Hepatocyte (in vitro differentiated cells): ENCODE data around the gene L1TD1. TPM values are rescaled to one million over a fixed set of nuclear protein-coding genes. Genes with fewer than 3 reads are reported as not detected.

Experiments used
- DNase-seq: peaks from one replicate; pipeline ENCODE4 v3.0.0-alpha.2; 2016; ENCODE audit warnings: low spot score
- H2AFZ ChIP-seq: fragments of 200-600 bp; sonication (generic); 2 replicates; pipeline ENCODE4 v1.6.0; 2016; ENCODE audit warnings: antibody characterized with exemption, mild to moderate bottlenecking
- H3K27ac ChIP-seq: fragments of 200-600 bp; sonication (generic); 2 replicates; pipeline ENCODE4 v1.5.1; 2016; ENCODE audit warnings: mild to moderate bottlenecking
- H3K27me3 ChIP-seq: fragments of 200-600 bp; sonication (generic); 2 replicates; pipeline ENCODE4 v1.6.1; 2016
- H3K36me3 ChIP-seq: fragments of 200-600 bp; sonication (generic); replicated peaks from 2 replicates; pipeline ENCODE4 v1.5.1; 2016; ENCODE audit warnings: low read depth; ENCODE audit not compliant: insufficient read depth
- H3K4me1 ChIP-seq: fragments of 200-600 bp; sonication (generic); 2 replicates; pipeline ENCODE4 v1.5.1; 2016; ENCODE audit warnings: mild to moderate bottlenecking, moderate library complexity; ENCODE audit not compliant: insufficient read depth
- H3K4me2 ChIP-seq: fragments of 200-600 bp; sonication (generic); 2 replicates; pipeline ENCODE4 v1.6.0; 2016
- H3K4me3 ChIP-seq: fragments of 200-600 bp; sonication (generic); 2 replicates; pipeline ENCODE4 v1.5.1; 2016; ENCODE audit warnings: mild to moderate bottlenecking
- H3K79me2 ChIP-seq: fragments of 200-600 bp; sonication (generic); 2 replicates; pipeline ENCODE4 v1.6.0; 2017; ENCODE audit warnings: mild to moderate bottlenecking
- H3K9me2 ChIP-seq: fragments of 200-600 bp; sonication (generic); replicated peaks from 2 replicates; pipeline ENCODE4 v1.6.0; 2017; ENCODE audit warnings: mild to moderate bottlenecking; ENCODE audit not compliant: insufficient read depth
- H3K9me3 ChIP-seq: fragments of 200-600 bp; sonication (generic); 2 replicates; pipeline ENCODE4 v1.5.1; 2016; ENCODE audit warnings: low read depth, mild to moderate bottlenecking
- H4K20me1 ChIP-seq: fragments of 200-600 bp; sonication (generic); 2 replicates; pipeline ENCODE4 v1.6.0; 2016; ENCODE audit warnings: mild to moderate bottlenecking; ENCODE audit not compliant: insufficient read depth, poor library complexity, severe bottlenecking
- CTCF ChIP-seq: fragments of 200-600 bp; sonication (generic); IDR thresholded peaks from 2 replicates; pipeline ENCODE4 v1.5.1; 2016; ENCODE audit warnings: antibody characterized with exemption, mild to moderate bottlenecking; ENCODE audit not compliant: poor library complexity
- EZH2 ChIP-seq: fragments of 200-600 bp; sonication (generic); IDR thresholded peaks from 2 replicates; pipeline ENCODE4 v1.6.1; 2016; ENCODE audit warnings: antibody characterized with exemption, mild to moderate bottlenecking, borderline replicate concordance
- EZH2phosphoT487 ChIP-seq: fragments of 200-600 bp; sonication (generic); IDR thresholded peaks from one replicate; pipeline ENCODE4 v1.6.1; 2018; ENCODE audit warnings: antibody characterized with exemption, mild to moderate bottlenecking, low read depth, moderate library complexity; ENCODE audit not compliant: unreplicated experiment, severe bottlenecking
- WGBS: methylation state at CpG from one replicate; pipeline ENCODE4 v1.1.6; 2016; ENCODE audit warnings: low lambda C conversion rate; ENCODE audit errors: missing lambda C conversion rate; 5-methylcytosine and 5-hydroxymethylcytosine counted together
- polyA plus RNA-seq: library from polyadenylated mRNA; unstranded; fragments of >200 nt; fragmentation: Nextera tagmentation; extraction: Ambion mirVana; gene quantifications from 2 replicates; pipeline ENCODE4 v1.2.1, GENCODE V29; 2016
- total RNA-seq: library from RNA; depleted of rRNA; stranded (reverse); fragments of >200 nt; gene quantifications from 2 replicates; pipeline ENCODE4 v1.2.3, GENCODE V29; 2014

L1TD1 gene
- total and polyA plus RNA-seq, 2 experiments from 2014 or later: 0.53 to 0.77 TPM

GRCh38 chr1:62198781-62199125 lies 4.1 kb downstream of the L1TD1 start:
- no peak for TF ChIP-seq EZH2phosphoT487
- TF ChIP-seq EZH2: no peak
- TF ChIP-seq CTCF: no peak
- H3K4me3 ChIP-seq: no peak overlapping the region
- no peak overlapping the region for H3K4me2 ChIP-seq
- no peaks in the 10 kb centered on the region for H3K36me3 ChIP-seq
- no peaks in the 10 kb centered on the region for H3K79me2 ChIP-seq
- H3K27ac ChIP-seq: no peak overlapping the region
- peaks cover 13% of the 10 kb centered on the region for H3K27me3 ChIP-seq
- H3K9me3 ChIP-seq: no peaks in the 10 kb centered on the region
- H2AFZ ChIP-seq: no peak overlapping the region
- no peaks in the 10 kb centered on the region for H4K20me1 ChIP-seq
- H3K4me1 ChIP-seq: no peaks in the 10 kb centered on the region
- no peaks in the 10 kb centered on the region for H3K9me2 ChIP-seq
- DNase-seq: no peak
- 18% methylated on average over 3 of the region's 3 CpGs for WGBS

GRCh38 chr1:62207187-62207586 lies 12.5 kb downstream of the L1TD1 start:
- Histone ChIP-seq H3K9me2 (no peaks in the 10 kb centered on the region), H3K9me3 (peaks cover 6% of the 10 kb centered on the region), H3K79me2 (no peaks in the 10 kb centered on the region), H3K4me1 (no peaks in the 10 kb centered on the region), H2AFZ (no peak overlapping the region), H3K27me3 (no peaks in the 10 kb centered on the region), H3K4me2 (no peak overlapping the region), H3K27ac (no peak overlapping the region), H4K20me1 (no peaks in the 10 kb centered on the region), H3K4me3 (no peak overlapping the region), H3K36me3 (no peaks in the 10 kb centered on the region)
- 94% methylated on average over 2 of the region's 2 CpGs for WGBS
- DNase-seq: no peak
- no peak for TF ChIP-seq CTCF
- no peak for TF ChIP-seq EZH2
- no peak for TF ChIP-seq EZH2phosphoT487

GRCh38 chr1:62208087-62208486 lies 13.4 kb downstream of the L1TD1 start:
- Histone ChIP-seq H3K36me3 (no peaks in the 10 kb centered on the region), H3K9me2 (no peaks in the 10 kb centered on the region), H2AFZ (no peak overlapping the region), H3K79me2 (no peaks in the 10 kb centered on the region), H3K4me3 (no peak overlapping the region), H3K27me3 (no peaks in the 10 kb centered on the region), H4K20me1 (no peaks in the 10 kb centered on the region), H3K27ac (no peak overlapping the region), H3K4me2 (no peak overlapping the region), H3K9me3 (peaks cover 6% of the 10 kb centered on the region), H3K4me1 (no peaks in the 10 kb centered on the region)
- DNase-seq: no peak
- WGBS: 98% methylated on average over 5 of the region's 5 CpGs
- TF ChIP-seq EZH2phosphoT487: no peak
- TF ChIP-seq CTCF: no peak
- TF ChIP-seq EZH2: no peak

GRCh38 chr1:62208970-62209369 lies 14.3 kb downstream of the L1TD1 start:
- Histone ChIP-seq H3K4me2 (no peak overlapping the region), H3K27me3 (no peaks in the 10 kb centered on the region), H3K79me2 (no peaks in the 10 kb centered on the region), H3K9me2 (no peaks in the 10 kb centered on the region), H3K36me3 (no peaks in the 10 kb centered on the region), H4K20me1 (no peaks in the 10 kb centered on the region), H3K4me3 (no peak overlapping the region), H3K27ac (no peak overlapping the region), H2AFZ (no peak overlapping the region), H3K4me1 (no peaks in the 10 kb centered on the region), H3K9me3 (peaks cover 6% of the 10 kb centered on the region)
- TF ChIP-seq EZH2phosphoT487: no peak
- no peak for TF ChIP-seq EZH2
- no peak for TF ChIP-seq CTCF
- no peak for DNase-seq
- WGBS: 44% methylated on average over 1 of the region's 1 CpG
